Kidney capillary endothelial cell (primary cell): ENCODE data around the gene ATP8A2.
"Not testable (repeated sequence)": the region's sequence is repeated elsewhere in the genome, so short reads cannot be mapped to it uniquely, and the experiment has no call there.

Experiments used
- DNase-seq: peaks from one replicate; pipeline ENCODE4 v3.0.0-alpha.2; 2018; ENCODE audit warnings: low spot score

The ATP8A2 gene

GRCh38 chr13:26072335-26072734 is 700.6 kb downstream of the ATP8A2 start:
- not testable (repeated sequence) for DNase-seq

- no peak for DNase-seq
These were observed 702.9 kb downstream of the ATP8A2 start for GRCh38 chr13:26074706-26075105.
